ENCODE data around the gene AP3D1. TPM values are rescaled to one million over a fixed set of nuclear protein-coding genes. Genes with fewer than 3 reads are reported as not detected.

Gene AP3D1
- total RNA-seq, 1 experiment from 2014 or later = 75.5 TPM

- Histone ChIP-seq H3K9me3 (ENCODE audit: insufficient read depth, low read depth) (no peaks in the 10 kb centered on the region), H2AFZ (no peak overlapping the region), H4K20me1 (ENCODE audit: insufficient read depth) (no peaks in the 10 kb centered on the region), H3K4me3 (no peak overlapping the region), H3K36me3 (ENCODE audit: low read depth) (no peaks in the 10 kb centered on the region), H3K27ac (no peak overlapping the region), H3K4me1 (replicated peaks; ENCODE audit: insufficient read depth) (no peaks in the 10 kb centered on the region), H3F3A (ENCODE audit: insufficient read depth, low read depth) (no peaks in the 10 kb centered on the region), H3K9me2 (ENCODE audit: insufficient read depth) (no peaks in the 10 kb centered on the region), H3K4me2 (no peak overlapping the region), H3K27me3 (ENCODE audit: insufficient read depth, low read depth) (no peaks in the 10 kb centered on the region), H3K79me2 (ENCODE audit: low read depth) (no peaks in the 10 kb centered on the region)
- POLR2A ChIA-PET (ENCODE audit: unreplicated experiment) = no interaction called here
- BruUV-seq (replicated peaks) = no TSS peak
- TF ChIP-seq CTCF (conservative IDR thresholded peaks at IDR 0.05) (no peak), EZH2 (IDR thresholded peaks at IDR 0.05; ENCODE audit: low read depth) (no peak)
- DNase-seq = no peak
- CTCF ChIA-PET = interaction anchor here (0.6 kb wide), 1 partner anchor 31 kb away, joined by 3 read pairs; no protein-coding TSS in a partner anchor
- intact Hi-C loops (cut with micrococcal nuclease; ENCODE audit: unreplicated experiment) = no loop called here
Measured at GRCh38 chr19:2115324-2115723, 36.0 kb downstream of the AP3D1 start.

GRCh38 chr19:2114821-2115220, 36.5 kb downstream of the AP3D1 start:
- Histone ChIP-seq H3K36me3 (ENCODE audit: low read depth) (no peaks in the 10 kb centered on the region), H3K27me3 (ENCODE audit: insufficient read depth, low read depth) (no peaks in the 10 kb centered on the region), H3K4me2 (no peak overlapping the region), H2AFZ (no peak overlapping the region), H4K20me1 (ENCODE audit: insufficient read depth) (no peaks in the 10 kb centered on the region), H3K9me2 (ENCODE audit: insufficient read depth) (no peaks in the 10 kb centered on the region), H3K79me2 (ENCODE audit: low read depth) (no peaks in the 10 kb centered on the region), H3K4me3 (no peak overlapping the region), H3K4me1 (replicated peaks; ENCODE audit: insufficient read depth) (no peaks in the 10 kb centered on the region), H3K27ac (no peak overlapping the region), H3K9me3 (ENCODE audit: insufficient read depth, low read depth) (no peaks in the 10 kb centered on the region), H3F3A (ENCODE audit: insufficient read depth, low read depth) (no peaks in the 10 kb centered on the region)
- intact Hi-C loops (cut with micrococcal nuclease; ENCODE audit: unreplicated experiment) = no loop called here
- DNase-seq = no peak
- POLR2A ChIA-PET (ENCODE audit: unreplicated experiment) = no interaction called here
- CTCF ChIA-PET = no interaction called here
- no peak for TF ChIP-seq EZH2 (IDR thresholded peaks at IDR 0.05; ENCODE audit: low read depth)
- TF ChIP-seq CTCF (conservative IDR thresholded peaks at IDR 0.05) = no peak
- BruUV-seq (replicated peaks) = no TSS peak

DNA sequence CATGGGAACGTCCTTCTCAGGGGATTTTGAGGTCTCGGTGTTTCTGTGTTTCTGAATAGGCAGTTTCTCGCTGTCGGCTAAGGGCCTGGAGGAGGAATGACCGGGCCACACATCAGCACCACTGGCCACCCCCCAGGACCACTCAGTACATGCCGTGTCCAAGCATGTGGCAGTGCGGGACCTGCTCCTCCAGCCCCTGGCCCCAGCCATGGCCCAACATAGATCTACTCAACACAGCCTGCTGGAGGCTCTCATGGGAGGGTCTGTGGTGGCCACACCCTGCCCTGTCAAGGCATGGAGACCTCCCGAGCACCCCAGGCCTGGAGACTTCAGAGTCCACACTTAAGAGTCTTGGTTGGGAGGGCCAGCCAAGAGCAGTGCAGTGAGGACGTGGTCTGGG, 37.1 kb downstream of the AP3D1 start:
- Histone ChIP-seq H3K27ac (no peak overlapping the region), H2AFZ (no peak overlapping the region), H3K4me2 (no peak overlapping the region), H3K36me3 (ENCODE audit: low read depth) (no peaks in the 10 kb centered on the region), H3K79me2 (ENCODE audit: low read depth) (no peaks in the 10 kb centered on the region), H3F3A (ENCODE audit: insufficient read depth, low read depth) (no peaks in the 10 kb centered on the region), H3K9me2 (ENCODE audit: insufficient read depth) (no peaks in the 10 kb centered on the region), H3K4me1 (replicated peaks; ENCODE audit: insufficient read depth) (no peaks in the 10 kb centered on the region), H3K27me3 (ENCODE audit: insufficient read depth, low read depth) (no peaks in the 10 kb centered on the region), H4K20me1 (ENCODE audit: insufficient read depth) (no peaks in the 10 kb centered on the region), H3K9me3 (ENCODE audit: insufficient read depth, low read depth) (no peaks in the 10 kb centered on the region), H3K4me3 (no peak overlapping the region)
- POLR2A ChIA-PET (ENCODE audit: unreplicated experiment) = no interaction called here
- DNase-seq = no peak
- intact Hi-C loops (cut with micrococcal nuclease; ENCODE audit: unreplicated experiment) = no loop called here
- CTCF ChIA-PET = no interaction called here
- TF ChIP-seq EZH2 (IDR thresholded peaks at IDR 0.05; ENCODE audit: low read depth) (no peak), CTCF (conservative IDR thresholded peaks at IDR 0.05) (no peak)
- BruUV-seq (replicated peaks) = no TSS peak

All from PC-9 (cell line).